ENCODE measurements around the gene SRSF2.
"Not testable (repeated sequence)": the region's sequence is repeated elsewhere in the genome, so short reads cannot be mapped to it uniquely, and the experiment has no call there.

- not testable (repeated sequence) for TF ChIP-seq CTCF, EP300 (IDR thresholded peaks at IDR 0.05)
Measured at GRCh38 chr17:76709951-76710862, 26.9 kb downstream of the SRSF2 start.
